ENCODE data around the gene CEP97. TPM values are rescaled to one million over a fixed set of nuclear protein-coding genes. Genes with fewer than 3 reads are reported as not detected.
"Not testable (repeated sequence)": the region's sequence is repeated elsewhere in the genome, so short reads cannot be mapped to it uniquely, and the experiment has no call there.

CEP97 gene, protein sequence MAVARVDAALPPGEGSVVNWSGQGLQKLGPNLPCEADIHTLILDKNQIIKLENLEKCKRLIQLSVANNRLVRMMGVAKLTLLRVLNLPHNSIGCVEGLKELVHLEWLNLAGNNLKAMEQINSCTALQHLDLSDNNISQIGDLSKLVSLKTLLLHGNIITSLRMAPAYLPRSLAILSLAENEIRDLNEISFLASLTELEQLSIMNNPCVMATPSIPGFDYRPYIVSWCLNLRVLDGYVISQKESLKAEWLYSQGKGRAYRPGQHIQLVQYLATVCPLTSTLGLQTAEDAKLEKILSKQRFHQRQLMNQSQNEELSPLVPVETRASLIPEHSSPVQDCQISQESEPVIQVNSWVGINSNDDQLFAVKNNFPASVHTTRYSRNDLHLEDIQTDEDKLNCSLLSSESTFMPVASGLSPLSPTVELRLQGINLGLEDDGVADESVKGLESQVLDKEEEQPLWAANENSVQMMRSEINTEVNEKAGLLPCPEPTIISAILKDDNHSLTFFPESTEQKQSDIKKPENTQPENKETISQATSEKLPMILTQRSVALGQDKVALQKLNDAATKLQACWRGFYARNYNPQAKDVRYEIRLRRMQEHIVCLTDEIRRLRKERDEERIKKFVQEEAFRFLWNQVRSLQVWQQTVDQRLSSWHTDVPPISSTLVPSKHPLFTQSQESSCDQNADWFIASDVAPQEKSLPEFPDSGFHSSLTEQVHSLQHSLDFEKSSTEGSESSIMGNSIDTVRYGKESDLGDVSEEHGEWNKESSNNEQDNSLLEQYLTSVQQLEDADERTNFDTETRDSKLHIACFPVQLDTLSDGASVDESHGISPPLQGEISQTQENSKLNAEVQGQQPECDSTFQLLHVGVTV
- total RNA-seq: 10 to 100 TPM in 1 of 2 donors, 1 to 10 TPM in 1; 9.0 to 11.9 TPM
- 1 to 10 TPM; 1.6 to 2.4 TPM for polyA plus RNA-seq
- long read RNA-seq, donor 1, partial matches to known transcripts: 7 of 8 reads
- long read RNA-seq, donor 1, other reads (novel, unspliced or antisense): 1 of 8 reads
- long read RNA-seq, donor 2, partial matches to known transcripts: 0 of 1 reads
- long read RNA-seq, donor 2, other reads (novel, unspliced or antisense): 1 of 1 reads

- intact Hi-C loops (cut with DNase I): loop anchor here in 1 of 2 donors (2.0 kb wide), 1 partner anchor 54 kb away; the partner anchor contains the start of gene NXPE3
- H3K27ac ChIP-seq (ENCODE audit: low read depth in 1 of 2, low read length in 2 of 2): peak within 1 kb of the TSS in 1 of 2 donors; percentile 33
These were observed at the start of gene CEP97 for GRCh38 chr3:101724329-101725193. CEP97 (plus strand) TSS chr3:101724614; CDS start chr3:101724677, 63 bp downstream.

DNA sequence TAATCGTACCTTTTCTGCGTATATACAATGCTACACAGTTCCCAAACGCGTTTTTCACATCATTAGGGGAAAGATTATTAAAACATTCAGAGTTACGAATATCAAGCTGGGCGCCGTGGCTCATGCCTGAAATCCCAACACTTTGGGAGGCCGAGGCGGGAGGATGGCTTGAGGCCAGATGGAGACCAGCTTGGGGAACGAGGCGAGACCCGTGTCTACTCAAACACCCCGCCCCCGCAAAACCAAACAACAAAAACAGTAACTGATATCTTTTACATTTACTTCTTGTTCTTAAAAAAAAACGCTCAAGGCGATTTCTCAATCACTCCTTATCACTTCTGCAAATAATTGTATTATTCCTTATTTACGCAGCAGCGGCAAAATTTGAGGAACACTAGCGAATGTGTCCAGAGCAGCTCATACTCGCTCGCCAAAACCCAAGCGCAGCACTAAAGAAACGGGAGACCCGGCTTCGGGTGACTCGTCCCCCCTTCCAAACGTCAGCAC, 48.7 kb upstream of the CEP97 start:
- WGBS, 2 donors: 5 to 6% methylated on average over 27 of the region's 27 CpGs
- ATAC-seq (ENCODE audit: low FRiP score) (no peak), DNase-seq (peak; percentile 61 to 82)
- Histone ChIP-seq H3K27me3 (ENCODE audit: control insufficient read depth in 1 of 2, insufficient read depth in 2 of 2, low read length in 1 of 2) (no peaks in the 10 kb centered on the region), H3K4me3 (ENCODE audit: low read length in 2 of 2) (peak overlapping the region; percentile 23 to 74), H3K4me1 (ENCODE audit: control insufficient read depth in 1 of 2, insufficient read depth in 2 of 2, low read length in 2 of 2) (no peaks in the 10 kb centered on the region), H3K36me3 (ENCODE audit: control insufficient read depth in 1 of 2, insufficient read depth in 2 of 2, low read length in 1 of 2) (peaks cover 0 to 3% of the 10 kb centered on the region in 2 donors), H3K9me3 (ENCODE audit: control insufficient read depth, low read length) (no peaks in the 10 kb centered on the region), H3K27ac (ENCODE audit: low read depth in 1 of 2, low read length in 2 of 2) (no peak overlapping the region)
- intact Hi-C loops (cut with DNase I): loop anchor here (1.0 to 10.0 kb wide), 3 partner anchors 11 to 101 kb away; partner anchors contain the start of genes PCNP (in 2 of the 2) and RPL24 (in 1 of the 2)

More at GRCh38 chr3:101724329-101725193, at the start of gene CEP97:
- DNase-seq (peak; percentile 95 to 96), ATAC-seq (ENCODE audit: low FRiP score) (peak; percentile 100)
- no peaks in the 10 kb centered on the region for H3K36me3 ChIP-seq (ENCODE audit: control insufficient read depth in 1 of 2, insufficient read depth in 2 of 2, low read length in 1 of 2)
- H3K9me3 ChIP-seq (ENCODE audit: control insufficient read depth, low read length): no peaks in the 10 kb centered on the region
- no peaks in the 10 kb centered on the region for H3K27me3 ChIP-seq (ENCODE audit: control insufficient read depth in 1 of 2, insufficient read depth in 2 of 2, low read length in 1 of 2)
- WGBS, 2 donors: 0% methylated on average over 49 of the region's 49 CpGs
- peak within 1 kb of the TSS; percentile 91 for H3K4me3 ChIP-seq (ENCODE audit: low read length in 2 of 2)
- H3K4me1 ChIP-seq (ENCODE audit: control insufficient read depth in 1 of 2, insufficient read depth in 2 of 2, low read length in 2 of 2): no peaks in the 10 kb centered on the region

- Histone ChIP-seq H3K27ac (ENCODE audit: low read depth in 1 of 2, low read length in 2 of 2) (peak overlapping the region; percentile 2 to 82), H3K27me3 (ENCODE audit: control insufficient read depth in 1 of 2, insufficient read depth in 2 of 2, low read length in 1 of 2) (no peaks in the 10 kb centered on the region), H3K36me3 (ENCODE audit: control insufficient read depth in 1 of 2, insufficient read depth in 2 of 2, low read length in 1 of 2) (peaks cover 0 to 3% of the 10 kb centered on the region in 2 donors), H3K9me3 (ENCODE audit: control insufficient read depth, low read length) (no peaks in the 10 kb centered on the region), H3K4me3 (ENCODE audit: low read length in 2 of 2) (peak overlapping the region; percentile 42 to 74), H3K4me1 (ENCODE audit: control insufficient read depth in 1 of 2, insufficient read depth in 2 of 2, low read length in 2 of 2) (no peaks in the 10 kb centered on the region)
- peak; percentile 98 for DNase-seq
- peak; percentile 98 for ATAC-seq (ENCODE audit: low FRiP score)
- intact Hi-C loops (cut with DNase I): loop anchor here (1.0 to 10.0 kb wide), 3 partner anchors 10 to 101 kb away; partner anchors contain the start of genes PCNP (in 2 of the 2) and RPL24 (in 1 of the 2)
- 0 to 1% methylated on average over 53 to 57 of the region's 57 CpGs for WGBS, 2 donors
These were observed 48.1 kb upstream of the CEP97 start for GRCh38 chr3:101676216-101676764.

- H3K4me1 ChIP-seq (ENCODE audit: control insufficient read depth in 1 of 2, insufficient read depth in 2 of 2, low read length in 2 of 2): no peaks in the 10 kb centered on the region
- intact Hi-C loops (cut with DNase I): loop anchor here (1.0 to 10.0 kb wide), 3 partner anchors 9 to 102 kb away; partner anchors contain the start of genes PCNP (in 2 of the 2) and RPL24 (in 1 of the 2)
- peak within 1 kb of the TSS; percentile 2 to 82 for H3K27ac ChIP-seq (ENCODE audit: low read depth in 1 of 2, low read length in 2 of 2)
- no peaks in the 10 kb centered on the region for H3K9me3 ChIP-seq (ENCODE audit: control insufficient read depth, low read length)
- 0% methylated on average over 57 of the region's 57 CpGs for WGBS, 2 donors
- H3K4me3 ChIP-seq (ENCODE audit: low read length in 2 of 2): peak within 1 kb of the TSS; percentile 42 to 74
- DNase-seq: peak; percentile 100
- no peaks in the 10 kb centered on the region for H3K27me3 ChIP-seq (ENCODE audit: control insufficient read depth in 1 of 2, insufficient read depth in 2 of 2, low read length in 1 of 2)
- H3K36me3 ChIP-seq (ENCODE audit: control insufficient read depth in 1 of 2, insufficient read depth in 2 of 2, low read length in 1 of 2): peaks cover 0 to 3% of the 10 kb centered on the region in 2 donors
- ATAC-seq (ENCODE audit: low FRiP score): peak; percentile 94
These were observed 47.5 kb upstream of the CEP97 start, which contains the start of gene ZBTB11 for GRCh38 chr3:101676765-101677435. ZBTB11 (minus strand) TSS chr3:101677132; CDS start chr3:101676914, 218 bp downstream.

DNA sequence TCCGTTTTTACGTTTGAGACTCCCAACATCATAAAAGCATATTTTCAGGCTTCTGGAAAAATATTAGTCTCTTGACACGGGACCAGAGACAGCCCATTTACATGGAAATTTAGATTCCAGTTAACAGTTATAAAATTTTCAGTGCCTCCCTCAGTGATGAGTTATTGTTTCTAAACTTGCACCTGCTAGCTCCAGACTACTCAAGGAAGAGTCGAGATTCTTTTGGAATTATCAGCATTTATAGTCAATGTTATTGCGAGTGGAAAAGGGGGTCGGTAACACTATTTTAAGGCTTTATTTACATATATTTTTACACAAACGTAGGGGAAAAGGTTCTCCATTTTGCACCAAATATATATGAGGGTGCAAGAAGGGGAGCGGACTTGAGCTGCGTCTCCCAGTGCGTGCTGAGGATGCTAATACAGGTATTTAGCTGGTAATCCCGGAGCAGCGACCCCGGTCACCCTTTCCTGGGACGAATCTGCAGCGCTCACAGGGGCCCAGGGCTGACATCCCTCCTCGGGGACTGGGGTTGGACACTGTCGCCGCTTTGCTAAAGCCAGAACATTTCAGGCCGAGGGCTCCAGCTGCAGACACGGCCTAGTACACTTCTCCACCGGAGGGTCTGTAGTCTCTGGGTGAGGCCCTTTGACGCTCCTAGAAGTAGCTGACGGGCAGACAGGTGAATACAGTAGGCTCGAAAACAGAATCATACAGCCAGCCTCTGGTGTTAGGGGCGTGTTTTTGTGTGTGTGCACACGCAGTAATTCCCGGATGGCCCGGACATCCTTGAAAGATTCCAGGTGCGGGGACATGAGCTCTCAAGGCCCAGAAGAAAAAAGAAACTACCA, 46.8 kb upstream of the CEP97 start:
- Histone ChIP-seq H3K9me3 (ENCODE audit: control insufficient read depth, low read length) (no peaks in the 10 kb centered on the region), H3K27me3 (ENCODE audit: control insufficient read depth in 1 of 2, insufficient read depth in 2 of 2, low read length in 1 of 2) (no peaks in the 10 kb centered on the region), H3K36me3 (ENCODE audit: control insufficient read depth in 1 of 2, insufficient read depth in 2 of 2, low read length in 1 of 2) (peaks cover 0 to 3% of the 10 kb centered on the region in 2 donors), H3K4me3 (ENCODE audit: low read length in 2 of 2) (peak overlapping the region in 1 of 2 donors; percentile 15), H3K4me1 (ENCODE audit: control insufficient read depth in 1 of 2, insufficient read depth in 2 of 2, low read length in 2 of 2) (no peaks in the 10 kb centered on the region), H3K27ac (ENCODE audit: low read depth in 1 of 2, low read length in 2 of 2) (no peak overlapping the region)
- WGBS, 2 donors: 49 to 53% methylated on average over 29 of the region's 29 CpGs
- ATAC-seq (ENCODE audit: low FRiP score) (no peak), DNase-seq (peak in 1 of 2 donors; percentile 55)
- intact Hi-C loops (cut with DNase I): loop anchor here (2.0 to 10.0 kb wide), 2 partner anchors 103 kb away; partner anchors contain the start of gene PCNP (in 2 of the 2)

GRCh38 chr3:101678837-101679236, 45.6 kb upstream of the CEP97 start:
- not testable (repeated sequence) for H3K4me3 ChIP-seq (ENCODE audit: low read length in 2 of 2); H3K9me3 ChIP-seq (ENCODE audit: control insufficient read depth, low read length); H3K4me1 ChIP-seq (ENCODE audit: control insufficient read depth in 1 of 2, insufficient read depth in 2 of 2, low read length in 2 of 2); H3K27ac ChIP-seq (ENCODE audit: low read depth in 1 of 2, low read length in 2 of 2); DNase-seq; H3K27me3 ChIP-seq (ENCODE audit: control insufficient read depth in 1 of 2, insufficient read depth in 2 of 2, low read length in 1 of 2); ATAC-seq (ENCODE audit: low FRiP score); H3K36me3 ChIP-seq (ENCODE audit: control insufficient read depth in 1 of 2, insufficient read depth in 2 of 2, low read length in 1 of 2)
- intact Hi-C loops (cut with DNase I): loop anchor here in 1 of 2 donors (10.0 kb wide), 1 partner anchor 104 kb away; the partner anchor contains the start of gene PCNP
- WGBS, 2 donors: 60 to 100% methylated on average over 1 to 2 of the region's 2 CpGs
